ENCODE data around the gene SH3PXD2B. TPM values are rescaled to one million over a fixed set of nuclear protein-coding genes. Genes with fewer than 3 reads are reported as not detected.

SH3PXD2B gene
- total RNA-seq, 1 donor from 2014 or later: 81.1 TPM

GRCh38 chr5:172473427-172473826, 19.1 kb upstream of the SH3PXD2B start:
- Mint-ChIP-seq H3K27me3 (ENCODE audit: low read depth) (peaks cover 9% of the 10 kb centered on the region), H3K9me3 (ENCODE audit: low read depth) (peaks cover 4% of the 10 kb centered on the region), H3K27ac (ENCODE audit: unreplicated experiment) (no peak overlapping the region), H3K4me1 (ENCODE audit: low read depth) (no peaks in the 10 kb centered on the region), H3K36me3 (ENCODE audit: low read depth) (peaks cover 3% of the 10 kb centered on the region), H3K4me3 (ENCODE audit: unreplicated experiment) (no peak overlapping the region)
- TF ChIP-seq, protein P1, sequence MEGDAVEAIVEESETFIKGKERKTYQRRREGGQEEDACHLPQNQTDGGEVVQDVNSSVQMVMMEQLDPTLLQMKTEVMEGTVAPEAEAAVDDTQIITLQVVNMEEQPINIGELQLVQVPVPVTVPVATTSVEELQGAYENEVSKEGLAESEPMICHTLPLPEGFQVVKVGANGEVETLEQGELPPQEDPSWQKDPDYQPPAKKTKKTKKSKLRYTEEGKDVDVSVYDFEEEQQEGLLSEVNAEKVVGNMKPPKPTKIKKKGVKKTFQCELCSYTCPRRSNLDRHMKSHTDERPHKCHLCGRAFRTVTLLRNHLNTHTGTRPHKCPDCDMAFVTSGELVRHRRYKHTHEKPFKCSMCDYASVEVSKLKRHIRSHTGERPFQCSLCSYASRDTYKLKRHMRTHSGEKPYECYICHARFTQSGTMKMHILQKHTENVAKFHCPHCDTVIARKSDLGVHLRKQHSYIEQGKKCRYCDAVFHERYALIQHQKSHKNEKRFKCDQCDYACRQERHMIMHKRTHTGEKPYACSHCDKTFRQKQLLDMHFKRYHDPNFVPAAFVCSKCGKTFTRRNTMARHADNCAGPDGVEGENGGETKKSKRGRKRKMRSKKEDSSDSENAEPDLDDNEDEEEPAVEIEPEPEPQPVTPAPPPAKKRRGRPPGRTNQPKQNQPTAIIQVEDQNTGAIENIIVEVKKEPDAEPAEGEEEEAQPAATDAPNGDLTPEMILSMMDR (IDR thresholded peaks at IDR 0.05): no peak
- no peak for DNase-seq (ENCODE audit: low spot score)

- no peaks in the 10 kb centered on the region for H3K4me1 Mint-ChIP-seq (ENCODE audit: low read depth)
- TF ChIP-seq, protein P1 (IDR thresholded peaks at IDR 0.05): no peak
- peaks cover 15% of the 10 kb centered on the region for H3K9me3 Mint-ChIP-seq (ENCODE audit: low read depth)
- peaks cover 8% of the 10 kb centered on the region for H3K27me3 Mint-ChIP-seq (ENCODE audit: low read depth)
- no peak overlapping the region for H3K4me3 Mint-ChIP-seq (ENCODE audit: unreplicated experiment)
- H3K36me3 Mint-ChIP-seq (ENCODE audit: low read depth): peaks cover 8% of the 10 kb centered on the region
- DNase-seq (ENCODE audit: low spot score): no peak
- H3K27ac Mint-ChIP-seq (ENCODE audit: unreplicated experiment): no peak overlapping the region
Measured at GRCh38 chr5:172469697-172470096, 15.4 kb upstream of the SH3PXD2B start.

DNA sequence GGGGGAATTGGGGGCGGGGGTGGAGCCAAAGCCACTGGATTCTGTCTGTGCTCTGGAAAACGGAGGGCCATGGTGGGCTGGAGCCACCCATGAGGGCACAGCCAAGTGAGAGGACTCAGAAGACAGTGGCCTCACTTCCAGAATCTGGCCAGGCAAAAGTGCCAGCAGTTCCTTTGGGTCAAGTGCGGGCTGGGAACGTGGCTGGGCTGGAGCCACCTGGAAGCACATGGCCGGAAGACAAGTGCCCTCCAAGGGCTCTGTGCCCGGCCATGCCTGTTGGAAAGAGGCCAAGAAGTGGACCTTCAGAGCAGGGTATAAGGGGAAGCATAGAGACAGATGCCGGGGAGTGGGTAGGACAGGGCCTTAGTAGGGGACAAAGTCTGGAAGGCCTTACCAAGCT, 11.7 kb upstream of the SH3PXD2B start:
- Mint-ChIP-seq H3K27ac (ENCODE audit: unreplicated experiment) (no peak overlapping the region), H3K9me3 (ENCODE audit: low read depth) (peaks cover 25% of the 10 kb centered on the region)
- DNase-seq (ENCODE audit: low spot score): no peak

GRCh38 chr5:172463031-172463430, 8.7 kb upstream of the SH3PXD2B start:
- TF ChIP-seq, protein P1 (IDR thresholded peaks at IDR 0.05): no peak
- Mint-ChIP-seq H3K36me3 (ENCODE audit: low read depth) (peaks cover 8% of the 10 kb centered on the region), H3K27ac (ENCODE audit: unreplicated experiment) (no peak overlapping the region), H3K4me3 (ENCODE audit: unreplicated experiment) (no peak overlapping the region), H3K27me3 (ENCODE audit: low read depth) (peaks cover 2% of the 10 kb centered on the region), H3K4me1 (ENCODE audit: low read depth) (no peaks in the 10 kb centered on the region), H3K9me3 (ENCODE audit: low read depth) (peaks cover 17% of the 10 kb centered on the region)
- no peak for DNase-seq (ENCODE audit: low spot score)

More for the DNA sequence above, 11.7 kb upstream of the SH3PXD2B start:
- H3K4me3 Mint-ChIP-seq (ENCODE audit: unreplicated experiment): no peak overlapping the region
- peaks cover 13% of the 10 kb centered on the region for H3K36me3 Mint-ChIP-seq (ENCODE audit: low read depth)
- H3K4me1 Mint-ChIP-seq (ENCODE audit: low read depth): no peaks in the 10 kb centered on the region
- H3K27me3 Mint-ChIP-seq (ENCODE audit: low read depth): peaks cover 5% of the 10 kb centered on the region
- TF ChIP-seq, protein P1 (IDR thresholded peaks at IDR 0.05): no peak

GRCh38 chr5:172459783-172460165, 5.4 kb upstream of the SH3PXD2B start:
- DNase-seq (ENCODE audit: low spot score): no peak
- Mint-ChIP-seq H3K27ac (ENCODE audit: unreplicated experiment) (no peak overlapping the region), H3K4me1 (ENCODE audit: low read depth) (peaks cover 17% of the 10 kb centered on the region), H3K4me3 (ENCODE audit: unreplicated experiment) (no peak overlapping the region), H3K36me3 (ENCODE audit: low read depth) (peaks cover 5% of the 10 kb centered on the region), H3K9me3 (ENCODE audit: low read depth) (peaks cover 9% of the 10 kb centered on the region), H3K27me3 (ENCODE audit: low read depth) (no peaks in the 10 kb centered on the region)
- TF ChIP-seq, protein P1 (IDR thresholded peaks at IDR 0.05): no peak
